HEK293T (cell line): Measurements from ENCODE around the gene ANKRD24.

Experiments
- ARNT ChIP-seq: fragments of 450-650 bp; IDR thresholded peaks from 2 replicates; pipeline ENCODE4 v1.6.1; 2017; ENCODE audit warnings: mild to moderate bottlenecking
- CTBP1 ChIP-seq: fragments of 450-650 bp; IDR thresholded peaks from 2 replicates; pipeline ENCODE4 v1.6.1; 2016; ENCODE audit warnings: borderline replicate concordance
- L3MBTL2 ChIP-seq: fragments of 450-650 bp; conservative IDR thresholded peaks from 2 replicates; pipeline ENCODE4 v1.6.1; 2016; ENCODE audit warnings: mild to moderate bottlenecking
- TARDBP ChIP-seq: fragments of 450-650 bp; IDR thresholded peaks from 2 replicates; pipeline ENCODE4 v1.6.1; 2016
- ZNF384 ChIP-seq: fragments of 450-650 bp; IDR thresholded peaks from 2 replicates; pipeline ENCODE4 v1.6.1; 2016

DNA sequence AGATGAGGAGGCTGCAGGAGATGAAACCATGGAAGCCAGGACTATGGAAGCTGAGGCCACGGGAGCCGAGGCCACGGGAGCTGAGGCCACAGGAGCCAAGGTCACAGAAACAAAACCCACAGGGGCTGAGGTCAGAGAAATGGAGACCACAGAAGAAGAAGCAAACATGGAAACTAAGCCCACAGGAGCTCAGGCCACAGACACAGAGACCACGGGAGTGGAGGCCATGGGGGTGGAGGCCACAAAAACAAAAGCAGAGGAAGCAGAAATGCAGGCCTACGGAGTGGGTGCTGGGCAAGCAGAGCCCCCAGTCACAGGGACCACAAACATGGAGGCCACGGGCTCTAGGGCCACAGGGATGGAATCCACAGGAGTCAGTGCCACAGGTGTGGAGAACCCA lies 34.4 kb downstream of the ANKRD24 start:
- no peak for TF ChIP-seq ZNF384
- TF ChIP-seq TARDBP: no peak
- no peak for TF ChIP-seq L3MBTL2
- no peak for TF ChIP-seq ARNT
- no peak for TF ChIP-seq CTBP1
